NOMO-1 treated with dmso at 0.1 percent for 144 hours (cell line): ENCODE measurements around the gene CDCP1.

Source experiments
- DNase-seq: peaks from one replicate; lab custom pipeline; 2025; ENCODE audit not compliant: unreplicated experiment; lab: John Stamatoyannopoulos, UW

Gene CDCP1, protein sequence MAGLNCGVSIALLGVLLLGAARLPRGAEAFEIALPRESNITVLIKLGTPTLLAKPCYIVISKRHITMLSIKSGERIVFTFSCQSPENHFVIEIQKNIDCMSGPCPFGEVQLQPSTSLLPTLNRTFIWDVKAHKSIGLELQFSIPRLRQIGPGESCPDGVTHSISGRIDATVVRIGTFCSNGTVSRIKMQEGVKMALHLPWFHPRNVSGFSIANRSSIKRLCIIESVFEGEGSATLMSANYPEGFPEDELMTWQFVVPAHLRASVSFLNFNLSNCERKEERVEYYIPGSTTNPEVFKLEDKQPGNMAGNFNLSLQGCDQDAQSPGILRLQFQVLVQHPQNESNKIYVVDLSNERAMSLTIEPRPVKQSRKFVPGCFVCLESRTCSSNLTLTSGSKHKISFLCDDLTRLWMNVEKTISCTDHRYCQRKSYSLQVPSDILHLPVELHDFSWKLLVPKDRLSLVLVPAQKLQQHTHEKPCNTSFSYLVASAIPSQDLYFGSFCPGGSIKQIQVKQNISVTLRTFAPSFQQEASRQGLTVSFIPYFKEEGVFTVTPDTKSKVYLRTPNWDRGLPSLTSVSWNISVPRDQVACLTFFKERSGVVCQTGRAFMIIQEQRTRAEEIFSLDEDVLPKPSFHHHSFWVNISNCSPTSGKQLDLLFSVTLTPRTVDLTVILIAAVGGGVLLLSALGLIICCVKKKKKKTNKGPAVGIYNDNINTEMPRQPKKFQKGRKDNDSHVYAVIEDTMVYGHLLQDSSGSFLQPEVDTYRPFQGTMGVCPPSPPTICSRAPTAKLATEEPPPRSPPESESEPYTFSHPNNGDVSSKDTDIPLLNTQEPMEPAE

DNA sequence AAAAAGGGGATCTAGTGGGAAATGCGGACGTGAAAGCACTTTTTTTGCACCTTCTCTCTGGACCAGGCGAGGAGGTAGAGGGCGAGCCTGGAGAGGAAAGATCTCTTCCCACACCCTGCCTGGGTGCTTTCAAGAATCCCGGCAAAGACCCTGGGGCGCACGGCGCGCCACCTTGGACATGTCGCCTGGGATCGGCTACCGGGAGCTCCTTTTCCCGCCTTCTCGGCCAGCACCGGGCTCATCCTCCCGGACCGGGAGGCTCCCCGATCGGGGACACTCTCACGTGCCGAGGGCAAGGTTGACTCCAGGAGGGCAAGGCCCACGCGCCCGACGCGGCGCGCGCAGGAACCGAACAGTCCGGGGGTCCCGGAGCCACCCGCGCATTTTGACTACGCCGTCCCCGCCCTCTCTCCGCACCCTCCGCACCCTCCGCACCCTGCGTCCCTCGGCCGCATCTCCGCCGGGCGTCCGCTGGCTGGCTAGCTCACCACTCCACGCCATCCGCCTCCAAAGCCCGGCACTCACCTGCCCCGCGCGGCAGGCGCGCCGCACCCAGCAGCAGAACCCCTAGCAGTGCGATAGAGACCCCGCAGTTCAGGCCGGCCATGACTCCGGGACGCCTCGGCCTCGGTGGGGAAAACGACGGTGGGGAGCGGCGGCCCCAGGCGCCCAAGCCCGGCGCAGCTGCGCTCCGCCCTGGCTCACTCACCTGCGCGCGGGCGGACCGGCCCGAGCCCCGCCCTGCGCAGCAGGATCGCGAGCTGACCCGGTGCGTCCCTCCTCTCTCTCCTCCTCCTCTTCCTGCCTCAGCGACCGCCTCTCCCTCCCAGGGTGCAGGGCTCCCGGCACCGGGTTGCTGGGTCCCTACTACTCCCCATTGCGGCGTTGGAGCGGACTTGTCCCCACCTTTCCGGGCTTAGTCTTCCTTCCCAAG lies at the start of gene CDCP1:
Gene CDCP1 (minus strand): TSS at position 698 of the 934 bp plus-strand sequence. CDS start 91 bp downstream, at position 607.
- no peak for DNase-seq

DNA sequence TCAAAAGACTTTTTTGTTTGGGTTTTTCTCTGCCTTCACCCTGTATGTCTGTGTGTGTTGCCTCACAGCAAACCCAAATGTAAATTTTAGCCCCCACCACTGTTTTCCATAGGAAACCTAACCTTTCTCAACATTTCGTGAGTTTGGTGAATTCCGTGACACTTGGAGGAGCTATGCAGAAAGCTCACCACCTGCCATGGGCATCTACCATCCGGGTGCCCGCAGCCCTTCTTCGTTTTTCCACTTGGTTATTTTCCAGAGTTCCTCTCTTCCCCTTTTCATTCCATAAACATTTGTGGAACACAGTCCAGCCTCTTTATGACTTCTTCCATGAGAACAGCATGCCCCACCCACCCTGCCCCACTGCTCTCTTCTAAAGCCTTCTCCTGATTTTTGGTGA lies 48.6 kb upstream of the CDCP1 start:
- no peak for DNase-seq

DNA sequence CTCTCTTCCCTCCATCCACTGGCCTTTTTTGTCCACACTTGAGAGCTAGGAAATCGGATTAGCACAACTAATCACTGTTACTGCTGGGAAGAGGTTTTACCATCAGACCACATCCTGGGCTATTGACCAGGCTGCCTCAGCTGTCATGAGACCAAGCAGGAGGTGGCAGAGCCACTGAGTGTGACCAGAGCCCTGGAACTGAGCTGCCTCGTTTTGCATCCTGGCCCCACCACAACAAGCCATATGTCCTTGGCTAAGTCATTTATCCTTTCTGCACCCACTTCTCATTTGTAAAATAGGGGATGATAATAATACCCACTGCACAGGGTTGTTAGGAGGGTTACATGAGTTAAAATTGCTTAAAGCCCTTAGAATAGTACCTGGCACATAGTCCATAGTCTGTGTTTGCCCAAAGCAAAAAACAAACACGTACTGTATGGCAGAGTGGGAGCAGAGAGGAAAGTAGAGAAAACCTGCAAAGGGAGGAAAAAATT lies 45.8 kb upstream of the CDCP1 start:
- DNase-seq = no peak

DNA sequence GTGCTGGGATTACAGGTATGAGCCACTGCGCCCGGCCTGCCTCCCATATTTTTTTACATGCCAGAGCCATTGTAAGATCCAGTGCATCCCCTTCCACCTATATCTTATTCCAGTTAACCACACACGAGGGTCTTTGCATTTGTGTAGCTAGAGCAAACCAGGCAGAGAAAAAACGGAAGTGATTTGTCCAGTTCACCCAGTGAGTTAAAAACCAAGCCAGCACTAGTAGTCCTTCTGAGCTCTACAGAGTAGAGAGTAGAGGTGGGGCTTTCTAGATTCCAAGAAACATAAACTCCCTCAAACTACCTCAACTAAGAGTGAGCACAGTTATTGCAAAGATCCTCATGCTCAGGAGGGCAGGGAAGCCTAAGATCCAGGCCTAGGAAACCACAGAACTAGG lies 45.2 kb upstream of the CDCP1 start:
- DNase-seq = peak; percentile 14

DNA sequence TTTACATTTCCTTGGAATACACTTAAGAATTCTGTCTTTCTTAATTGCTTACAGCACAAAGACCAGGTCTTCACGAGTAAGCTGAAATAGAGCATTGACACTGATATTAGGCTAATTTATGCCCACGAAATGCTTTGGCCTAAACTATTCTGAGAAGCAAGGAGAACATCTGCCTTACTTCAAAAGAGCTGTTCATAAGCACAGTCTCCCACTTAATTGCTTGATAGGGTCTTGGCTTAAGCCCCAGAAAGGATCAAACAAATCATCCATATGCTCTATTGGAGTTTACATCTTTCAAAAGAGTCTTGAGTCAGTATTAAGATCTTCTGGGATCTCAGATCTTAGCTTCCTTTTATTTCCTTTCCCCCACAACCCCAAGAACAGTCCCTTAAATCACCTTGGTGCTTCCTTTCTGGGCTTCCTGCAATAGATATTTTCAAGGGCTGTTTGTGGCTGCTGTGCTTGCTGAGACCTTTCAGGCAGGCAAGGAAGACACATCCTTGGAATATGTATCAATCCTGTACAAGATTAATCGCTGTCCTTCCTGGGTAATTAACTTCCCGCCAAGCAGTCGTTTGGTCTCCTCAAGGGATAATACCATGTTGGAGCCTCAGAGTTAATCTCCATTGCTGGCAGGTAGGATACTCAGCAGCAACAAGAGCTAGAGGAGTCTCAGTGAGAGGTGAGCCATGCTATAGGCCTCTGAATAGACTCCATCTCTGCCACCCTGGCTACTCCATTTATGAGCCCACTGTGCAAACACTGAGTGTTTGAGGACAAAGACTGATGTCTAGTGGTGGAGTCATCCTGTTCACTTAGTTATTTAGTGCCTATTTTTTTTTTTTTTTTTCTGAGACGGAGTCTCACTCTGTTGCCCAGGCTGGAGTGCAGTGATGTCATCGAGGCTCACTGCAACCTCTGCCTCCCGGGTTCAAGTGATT lies 42.8 kb upstream of the CDCP1 start:
- DNase-seq = no peak

DNA sequence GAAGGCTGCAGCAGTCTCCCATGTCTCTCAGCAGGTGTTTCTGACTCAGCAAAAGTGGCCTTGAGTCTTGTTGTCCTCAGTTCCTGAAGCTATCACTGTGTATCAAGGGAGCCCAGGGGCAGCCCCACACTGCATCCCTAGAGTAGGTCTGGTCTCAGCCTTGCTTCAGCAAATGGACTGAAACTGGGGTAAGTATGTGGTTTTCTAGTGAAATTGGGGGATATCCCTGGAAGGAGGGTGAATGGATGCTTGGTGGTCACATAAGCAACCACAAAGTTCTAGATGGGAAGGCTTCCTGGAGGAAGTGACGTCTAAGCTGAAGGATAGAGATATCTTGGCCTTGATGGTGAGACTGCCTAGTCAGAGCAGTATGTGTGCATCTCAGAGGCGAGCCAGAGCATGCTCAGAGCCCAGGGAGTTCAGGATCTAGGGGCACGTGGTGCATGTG lies 41.5 kb upstream of the CDCP1 start:
- DNase-seq = no peak

DNA sequence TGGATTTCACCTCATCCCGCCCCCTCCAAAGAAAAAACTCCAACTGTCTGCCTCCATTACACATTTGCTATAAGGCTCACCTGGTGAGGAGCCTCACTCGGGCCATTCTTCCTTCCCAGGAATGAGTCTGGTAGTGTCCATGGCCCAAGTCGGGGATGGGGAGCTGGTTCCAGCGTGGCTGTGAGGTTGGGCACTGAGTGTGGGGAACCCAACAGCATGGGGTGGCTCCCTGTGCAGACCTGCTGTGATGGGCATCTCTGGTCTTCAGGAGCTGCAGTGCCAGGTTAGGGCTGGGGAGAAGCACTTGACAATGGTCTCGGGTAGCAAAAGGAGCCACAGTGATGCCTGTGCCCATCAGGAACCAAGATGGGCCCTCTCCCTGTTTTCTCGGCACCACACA lies 40.7 kb upstream of the CDCP1 start:
- no peak for DNase-seq

DNA sequence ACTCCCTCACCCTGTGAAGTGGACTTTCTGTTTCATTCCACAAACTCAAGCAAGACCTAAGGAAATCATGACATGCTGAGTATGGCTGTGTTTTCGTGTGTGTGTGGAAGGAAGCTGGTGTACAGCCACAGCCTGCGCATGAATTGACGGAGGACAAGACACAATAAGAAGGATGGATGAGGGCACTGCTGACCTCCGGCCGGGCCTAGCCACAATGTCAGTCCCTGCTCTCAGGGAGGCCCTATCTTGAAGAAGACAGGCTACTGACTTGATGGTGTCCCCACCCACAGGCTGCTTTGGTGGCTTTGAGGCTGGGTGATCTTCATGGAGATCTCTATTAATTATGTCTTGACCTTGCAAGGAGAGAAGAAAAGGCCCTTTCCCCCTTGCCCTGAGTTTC lies 39.3 kb upstream of the CDCP1 start:
- DNase-seq = no peak

DNA sequence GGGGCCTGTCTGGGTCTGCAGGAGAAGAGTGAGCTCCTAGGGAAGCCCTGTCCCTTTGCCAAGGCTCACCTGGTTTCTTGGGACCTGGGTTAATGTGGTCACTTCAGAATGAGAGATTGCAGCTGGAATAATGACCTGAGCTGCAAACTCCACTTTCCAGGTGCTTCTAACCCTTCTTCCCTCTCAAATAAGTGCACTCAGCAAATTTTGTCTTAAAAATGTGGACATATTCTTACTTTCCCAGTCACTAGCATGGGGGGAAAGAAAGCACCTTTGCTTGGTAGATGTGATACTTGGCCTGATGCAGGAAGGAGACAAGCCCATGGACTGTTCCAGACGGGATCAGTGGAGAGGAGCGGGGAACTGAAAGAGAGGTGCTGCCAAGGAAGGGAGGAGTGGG lies 38.9 kb upstream of the CDCP1 start:
- DNase-seq = no peak

DNA sequence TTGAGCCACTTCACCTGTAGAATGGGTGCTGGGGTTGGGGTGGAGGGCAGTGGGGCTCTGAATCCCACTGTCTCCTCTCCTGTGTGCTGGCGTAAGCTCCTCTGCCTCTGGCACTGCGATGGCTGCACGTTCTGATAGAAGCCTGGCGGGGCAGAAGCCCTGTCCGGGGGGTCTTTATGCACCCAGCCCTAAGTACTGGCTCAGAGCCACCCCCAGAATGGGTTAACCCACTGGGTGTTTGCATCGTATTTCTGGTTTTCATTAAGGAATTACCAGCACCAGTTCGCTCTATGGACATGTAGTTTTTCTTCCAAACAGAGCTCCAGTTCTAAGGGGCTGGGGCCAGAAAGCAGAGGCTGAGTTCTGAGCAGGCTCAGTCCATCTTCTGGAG lies 37.7 kb upstream of the CDCP1 start:
- DNase-seq = no peak

DNA sequence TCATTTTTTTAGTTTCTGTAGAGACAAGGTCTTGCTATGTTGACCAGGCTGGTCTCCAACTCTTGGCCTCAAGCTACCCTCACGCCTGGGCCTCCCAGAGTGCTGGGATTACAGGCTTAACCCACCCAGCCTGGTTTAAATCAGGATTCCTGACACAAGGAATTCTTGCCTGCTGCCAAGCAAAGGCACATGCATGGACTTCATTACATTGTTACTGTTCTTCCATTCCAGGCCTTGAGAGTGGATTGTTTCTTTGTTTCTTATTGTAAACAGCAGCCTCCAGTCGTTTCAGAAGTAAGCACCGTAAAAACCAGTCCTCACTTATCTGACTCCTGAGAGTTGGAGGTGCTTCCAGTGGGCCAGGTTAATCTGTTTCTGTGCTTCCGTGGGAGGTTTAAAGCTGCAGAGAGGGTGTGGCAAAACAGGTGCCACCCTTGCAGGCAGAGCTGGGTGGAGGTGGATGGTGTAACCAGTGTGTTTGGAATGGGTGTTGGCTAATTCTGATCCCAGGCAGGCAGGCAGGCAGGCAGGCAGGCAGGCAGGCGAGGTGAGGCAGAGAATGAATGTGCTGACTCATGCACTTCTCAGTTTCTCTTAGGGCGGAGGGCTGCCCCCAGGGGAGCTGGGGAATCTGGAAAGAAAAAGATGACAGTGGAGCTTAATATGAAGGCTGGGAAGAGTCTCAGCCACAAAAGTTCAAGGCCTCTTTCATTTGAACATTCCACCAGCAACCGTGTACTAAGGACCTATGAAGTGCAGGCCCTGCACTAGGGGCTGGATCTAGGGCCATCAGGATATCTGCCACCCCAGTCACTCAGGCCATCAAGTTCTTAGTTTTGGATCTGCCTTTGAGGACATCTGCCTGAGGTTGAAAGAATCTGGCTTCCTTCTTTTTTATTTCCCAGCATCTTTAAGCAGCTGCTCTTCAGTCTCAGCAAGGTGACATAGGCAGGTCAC lies 37.0 kb upstream of the CDCP1 start:
- DNase-seq = peak; percentile 5

DNA sequence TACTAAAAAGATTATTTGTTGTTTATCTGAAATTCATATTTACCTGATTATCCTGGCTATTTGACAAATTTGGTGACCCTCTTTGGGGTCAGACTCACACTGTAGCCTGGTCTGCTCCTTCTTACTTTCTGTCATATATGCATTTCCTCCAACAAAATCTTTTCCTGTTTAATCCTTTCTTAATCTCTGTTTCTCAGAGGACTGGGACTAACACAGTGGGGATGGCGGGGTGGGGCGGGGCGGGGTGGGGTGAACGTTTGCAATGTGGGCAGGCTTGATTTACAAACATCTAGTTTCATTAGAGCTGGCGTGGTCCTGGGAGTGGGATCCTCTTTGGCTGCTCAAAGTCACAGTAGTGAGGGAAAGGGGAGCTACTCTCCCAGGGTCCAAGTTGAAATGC lies 35.3 kb upstream of the CDCP1 start:
- DNase-seq = no peak

DNA sequence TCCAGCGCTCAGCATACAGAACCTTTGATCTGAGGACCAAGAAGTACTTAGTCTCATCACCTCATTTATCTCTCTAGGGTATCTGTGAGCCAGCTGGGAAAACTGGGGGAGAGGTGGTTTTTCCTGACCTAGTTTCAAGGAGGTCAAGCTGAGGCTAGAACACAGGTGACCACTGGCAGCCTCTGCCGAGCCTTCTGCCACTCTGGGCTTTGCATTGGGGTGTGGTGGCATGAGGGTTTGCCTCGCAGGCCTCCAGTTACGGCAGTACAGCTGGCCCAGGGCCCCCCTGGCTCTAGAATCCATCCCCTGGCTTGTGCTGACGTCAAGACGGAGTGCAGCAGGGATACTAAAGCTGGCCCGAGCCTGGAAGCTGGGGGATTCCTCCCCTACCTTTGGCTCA lies 34.7 kb upstream of the CDCP1 start:
- no peak for DNase-seq

DNA sequence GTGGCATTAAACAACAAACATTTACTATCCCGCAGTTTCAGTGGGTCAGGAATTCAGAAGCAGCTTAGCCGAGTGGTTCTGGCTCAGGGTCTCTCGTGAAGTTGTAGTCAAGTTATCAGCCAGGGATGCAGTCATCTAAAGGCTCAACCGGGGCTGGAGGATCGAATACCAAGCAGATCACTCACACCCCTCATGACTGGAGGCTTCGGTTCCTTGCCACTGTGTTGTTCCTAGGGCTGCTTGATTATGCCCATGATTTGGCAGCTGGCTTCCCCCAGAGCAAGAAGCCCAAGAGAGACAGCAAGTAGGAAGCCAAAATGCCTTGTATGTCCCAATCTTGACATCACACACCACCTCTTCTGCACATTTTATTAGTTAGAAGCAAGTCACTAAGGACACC lies 33.9 kb upstream of the CDCP1 start:
- DNase-seq = no peak

DNA sequence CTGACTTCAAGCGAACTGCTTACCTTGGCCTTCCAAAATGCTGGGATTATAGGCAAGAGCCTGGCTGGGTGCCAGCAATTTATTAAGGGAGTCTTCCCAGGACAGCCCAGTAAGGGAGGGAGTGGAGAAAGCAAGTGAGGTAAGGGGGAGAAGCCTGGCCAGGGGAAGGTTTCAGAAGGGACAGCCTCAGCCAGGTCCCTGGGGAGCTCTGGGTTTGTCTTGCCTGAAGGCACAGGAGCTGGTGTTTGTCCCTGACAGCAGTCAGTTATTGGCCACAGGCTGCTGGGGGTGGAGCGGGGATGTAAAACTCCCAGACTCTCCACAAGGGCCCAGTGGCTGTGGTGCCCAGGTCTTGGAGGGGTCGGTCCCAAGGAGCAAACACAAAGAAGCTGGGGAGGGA lies 33.0 kb upstream of the CDCP1 start:
- no peak for DNase-seq

DNA sequence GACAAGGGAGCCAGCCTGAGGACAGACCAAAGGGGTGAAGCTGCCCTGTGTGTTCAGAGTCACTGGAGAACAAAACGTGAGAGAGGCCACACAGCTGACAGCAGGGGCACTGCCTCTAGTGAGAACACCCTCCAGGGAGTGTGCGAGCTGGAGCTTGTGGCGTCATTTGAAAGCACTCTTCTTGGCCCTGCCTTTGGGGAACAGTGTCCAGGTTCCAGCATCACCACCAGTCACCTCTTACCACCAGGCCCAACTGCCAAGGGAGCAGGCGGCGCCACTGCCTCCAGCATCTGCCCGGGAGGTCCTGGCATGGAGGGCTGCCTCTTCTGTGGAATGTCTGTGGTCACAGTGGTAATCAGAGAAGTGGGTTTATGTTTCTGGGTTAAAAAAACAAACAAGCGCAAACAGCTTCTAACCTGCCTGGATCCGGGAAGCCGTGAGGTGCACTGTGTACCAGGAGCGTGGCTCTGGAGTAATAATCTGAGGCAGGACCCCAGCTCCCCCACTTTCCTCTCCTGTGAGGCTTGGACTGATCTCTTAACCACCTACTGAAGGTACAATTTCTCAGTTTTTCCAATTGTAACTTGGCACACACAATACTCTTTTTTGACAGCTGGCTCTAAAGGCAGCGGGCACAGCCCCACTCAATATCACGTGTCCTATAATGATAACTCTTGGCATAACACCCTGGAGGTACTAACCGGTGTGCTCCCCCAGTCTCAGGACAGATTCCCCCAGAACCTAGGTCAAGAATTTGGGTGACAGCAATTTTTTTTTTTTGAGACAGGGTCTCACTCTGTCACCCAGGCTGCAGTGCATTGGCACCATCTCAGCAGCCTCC lies 32.2 kb upstream of the CDCP1 start:
- DNase-seq = no peak

DNA sequence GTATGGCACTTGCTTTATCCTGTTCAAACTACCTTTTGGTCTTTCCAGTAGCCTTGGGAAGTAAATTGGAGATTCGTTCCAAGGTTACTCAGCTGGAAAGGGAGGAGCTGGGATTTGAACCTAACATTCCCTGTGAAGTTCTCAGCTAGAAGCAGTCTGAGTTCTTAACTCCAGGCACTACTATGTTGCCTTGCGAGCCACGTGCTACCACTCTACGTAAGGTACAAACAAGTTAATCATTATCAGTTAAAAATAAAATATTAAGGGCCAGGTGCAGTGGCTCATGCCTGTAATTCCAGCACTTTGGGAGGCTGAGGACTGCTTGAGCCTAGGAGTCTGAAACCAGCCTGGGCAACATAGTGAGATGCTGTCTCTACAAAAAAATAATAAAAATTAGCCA lies 30.7 kb upstream of the CDCP1 start:
- no peak for DNase-seq

DNA sequence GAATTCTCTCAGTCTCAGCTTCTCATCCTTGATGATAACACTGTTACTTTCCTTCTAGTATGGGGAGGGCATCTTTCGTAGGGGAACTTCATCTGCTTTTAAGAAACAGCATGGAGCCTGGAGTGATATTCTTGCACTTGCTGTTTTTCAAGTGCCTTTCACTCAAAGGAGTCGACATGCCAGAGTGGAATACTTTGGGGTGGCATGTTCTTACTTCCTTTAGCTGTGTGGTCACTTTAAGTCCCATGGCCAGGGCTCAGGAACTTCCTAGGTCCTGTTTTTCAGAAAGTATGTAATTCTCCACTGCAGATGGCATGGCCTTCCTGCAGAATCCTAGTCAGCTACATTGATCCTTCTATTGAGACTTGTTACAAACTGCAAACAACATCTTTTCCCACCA lies 28.1 kb upstream of the CDCP1 start:
- no peak for DNase-seq
